Keratinocyte (primary cell): ENCODE data around the gene DES.

Experiments used
- CTCF ChIP-seq, 3 experiments: IDR thresholded peaks in 1 of 3; conservative IDR thresholded peaks in 1 of 3; optimal IDR thresholded peaks in 1 of 3; 2 replicates in 2 of 3; 3 replicates in 1 of 3; pipeline versions ENCODE3 to v1.5.1; 2011; ENCODE audit warnings: low read length in 3 of 3, mild to moderate bottlenecking in 3 of 3, moderate library complexity in 2 of 3, control low read depth in 1 of 3, inconsistent platforms in 1 of 3; ENCODE audit not compliant: insufficient read depth in 2 of 3; ENCODE audit errors: extremely low read depth in 1 of 3
- EZH2 ChIP-seq: IDR thresholded peaks from one replicate; pipeline ENCODE4 v1.6.1; 2012; ENCODE audit warnings: inconsistent platforms, mild to moderate bottlenecking, low read length, moderate library complexity

GRCh38 chr2:219410390-219410789 is 7.8 kb upstream of the DES start:
- TF ChIP-seq CTCF (optimal IDR thresholded peaks at IDR 0.05 in 1 of 3, IDR thresholded peaks at IDR 0.05 in 1 of 3, conservative IDR thresholded peaks at IDR 0.05 in 1 of 3; ENCODE audit: extremely low read depth in 1 of 3, insufficient read depth in 2 of 3, low read length in 3 of 3), result no peak
- TF ChIP-seq EZH2, result no peak
